NOMO-1 treated with dmso at 0.1 percent for 144 hours (cell line): ENCODE data around the gene NFAM1.

Experiments
- DNase-seq: peaks from one replicate; lab custom pipeline; 2025; ENCODE audit not compliant: unreplicated experiment; lab: John Stamatoyannopoulos, UW

The NFAM1 gene

GRCh38 chr22:42337356-42337755 is 94.8 kb downstream of the NFAM1 start:
- DNase-seq = no peak

GRCh38 chr22:42336527-42337227 is 95.5 kb downstream of the NFAM1 start:
- no peak for DNase-seq

GRCh38 chr22:42335839-42336378 is 96.3 kb downstream of the NFAM1 start:
- no peak for DNase-seq

GRCh38 chr22:42334875-42335512 is 97.2 kb downstream of the NFAM1 start:
- no peak for DNase-seq

- DNase-seq = no peak
Measured at GRCh38 chr22:42333544-42333943, 98.7 kb downstream of the NFAM1 start.

- DNase-seq = no peak
Measured at GRCh38 chr22:42332089-42332488, 100.1 kb downstream of the NFAM1 start.

- no peak for DNase-seq
Measured at GRCh38 chr22:42331014-42331413, 101.2 kb downstream of the NFAM1 start.
